ENCODE measurements around the gene ARHGAP18.

Gene ARHGAP18

GRCh38 chr6:129601323-129601722, 108.7 kb downstream of the ARHGAP18 start:
- TF ChIP-seq CTCF (IDR thresholded peaks at IDR 0.05; ENCODE audit: low read depth, low read length) = no peak

GRCh38 chr6:129599467-129599866, 110.5 kb downstream of the ARHGAP18 start:
- no peak for DNase-seq (ENCODE audit: extremely low read depth, low read depth)
- TF ChIP-seq CTCF (IDR thresholded peaks at IDR 0.05; ENCODE audit: low read depth, low read length) = no peak

More at GRCh38 chr6:129601323-129601722, 108.7 kb downstream of the ARHGAP18 start:
- DNase-seq (ENCODE audit: extremely low read depth, low read depth) = no peak

GRCh38 chr6:129598244-129599187, 111.5 kb downstream of the ARHGAP18 start:
- DNase-seq (ENCODE audit: extremely low read depth, low read depth) = peak; percentile 57
- peak; percentile 71 for TF ChIP-seq CTCF (IDR thresholded peaks at IDR 0.05; ENCODE audit: low read depth, low read length)

- TF ChIP-seq CTCF (IDR thresholded peaks at IDR 0.05; ENCODE audit: low read depth, low read length) = no peak
- DNase-seq (ENCODE audit: extremely low read depth, low read depth) = no peak
Observed at GRCh38 chr6:129597023-129597713, 112.8 kb downstream of the ARHGAP18 start.

- no peak for TF ChIP-seq CTCF (IDR thresholded peaks at IDR 0.05; ENCODE audit: low read depth, low read length)
- no peak for DNase-seq (ENCODE audit: extremely low read depth, low read depth)
Observed at GRCh38 chr6:129596522-129596921, 113.5 kb downstream of the ARHGAP18 start.

- TF ChIP-seq CTCF (IDR thresholded peaks at IDR 0.05; ENCODE audit: low read depth, low read length) = no peak
- no peak for DNase-seq (ENCODE audit: extremely low read depth, low read depth)
Observed at GRCh38 chr6:129593233-129593564, 116.8 kb downstream of the ARHGAP18 start.

Data from AG09319 (cell line).